Measurements from ENCODE around the gene SRPK2. TPM values are rescaled to one million over a fixed set of nuclear protein-coding genes. Genes with fewer than 3 reads are reported as not detected.
"Not testable (repeated sequence)": the region's sequence is repeated elsewhere in the genome, so short reads cannot be mapped to it uniquely, and the experiment has no call there.

Gene SRPK2
- total and polyA plus RNA-seq, 2 of the 8 experiments (the other 6 are each of a cell fraction or from before 2014, with no cell fraction given), result 10.0 to 47.1 TPM

GRCh38 chr7:105410774-105411173, 22.1 kb upstream of the SRPK2 start:
- H3K9me3 ChIP-seq (ENCODE audit: insufficient read depth in 2 of 2, low read depth in 1 of 2, low read length in 1 of 2); H3K4me3 ChIP-seq (ENCODE audit: extremely low read depth in 1 of 4, insufficient read depth in 2 of 4, low read depth in 3 of 4, low read length in 4 of 4); H3K27ac ChIP-seq (ENCODE audit: low read depth, low read length); H4K8ac ChIP-seq (ENCODE audit: extremely low read depth, insufficient read depth, low read length); H3K4me2 ChIP-seq (ENCODE audit: insufficient read depth in 1 of 2, low read depth in 2 of 2, low read length in 2 of 2); H3K56ac ChIP-seq (replicated peaks; ENCODE audit: insufficient read length, low read depth, low read length); H4K5ac ChIP-seq (ENCODE audit: insufficient read length, low read depth, low read length); H3K79me2 ChIP-seq (ENCODE audit: control insufficient read depth in 1 of 2, insufficient read depth in 2 of 2, low read length in 2 of 2); H3K4ac ChIP-seq (replicated peaks; ENCODE audit: insufficient read length, low read depth, low read length); H2BK120ac ChIP-seq (replicated peaks; ENCODE audit: low read depth, low read length); H2BK20ac ChIP-seq (ENCODE audit: low read length); POLR2A ChIA-PET (ENCODE audit: partially characterized antibody); DNase-seq (ENCODE audit: low read depth in 1 of 2, low spot score in 2 of 2); H2AK5ac ChIP-seq (ENCODE audit: low read depth, low read length); FAIRE-seq; H2AFZ ChIP-seq (ENCODE audit: low read length); H3K23ac ChIP-seq (ENCODE audit: insufficient read length); H2BK5ac ChIP-seq (ENCODE audit: low read depth, low read length); H2BK12ac ChIP-seq (ENCODE audit: low read depth, low read length); H3K14ac ChIP-seq (ENCODE audit: insufficient read length); H3K36me3 ChIP-seq (ENCODE audit: control insufficient read depth in 2 of 4, insufficient read depth in 4 of 4, low read length in 3 of 4); CTCF ChIA-PET (ENCODE audit: partially characterized antibody); H3K4me1 ChIP-seq (replicated peaks in 1 of 4; ENCODE audit: control insufficient read depth in 3 of 4, insufficient read depth in 4 of 4, low read length in 3 of 4); H3K23me2 ChIP-seq (ENCODE audit: low read depth, low read length); H4K20me1 ChIP-seq (replicated peaks in 1 of 2; ENCODE audit: control insufficient read depth in 1 of 2, insufficient read depth in 2 of 2, low read length in 2 of 2); H3K79me1 ChIP-seq (ENCODE audit: low read depth, low read length); H3K18ac ChIP-seq (ENCODE audit: extremely low read depth, low read length); H3K27me3 ChIP-seq (replicated peaks in 1 of 4; ENCODE audit: control insufficient read depth in 3 of 4, extremely low read depth in 1 of 4, insufficient read depth in 3 of 4, low read length in 3 of 4); H3K9ac ChIP-seq (replicated peaks in 1 of 4; ENCODE audit: extremely low read depth in 1 of 4, low read depth in 3 of 4, low read length in 3 of 4); H2BK15ac ChIP-seq (ENCODE audit: low read length); H4K91ac ChIP-seq (replicated peaks; ENCODE audit: insufficient read length, low read length): not testable (repeated sequence)
- WGBS, 2 experiments (ENCODE audit: extremely low coverage in 1 of 2, insufficient coverage in 1 of 2, insufficient read length in 1 of 2, insufficient replicate concordance in 2 of 2, low coverage in 1 of 2, low lambda C conversion rate in 2 of 2, missing lambda C conversion rate in 1 of 2), result 96% methylated on average over 5 of the region's 36 CpGs; no CpG with 5 or more reads in 1 of the 2 experiments

- H2BK12ac ChIP-seq (ENCODE audit: low read depth, low read length); H3K4ac ChIP-seq (replicated peaks; ENCODE audit: insufficient read length, low read depth, low read length); H3K23me2 ChIP-seq (ENCODE audit: low read depth, low read length); H3K27ac ChIP-seq (ENCODE audit: low read depth, low read length); DNase-seq (ENCODE audit: low read depth in 1 of 2, low spot score in 2 of 2); H4K8ac ChIP-seq (ENCODE audit: extremely low read depth, insufficient read depth, low read length); H3K18ac ChIP-seq (ENCODE audit: extremely low read depth, low read length); H3K27me3 ChIP-seq (replicated peaks in 1 of 4; ENCODE audit: control insufficient read depth in 3 of 4, extremely low read depth in 1 of 4, insufficient read depth in 3 of 4, low read length in 3 of 4); POLR2A ChIA-PET (ENCODE audit: partially characterized antibody); H3K14ac ChIP-seq (ENCODE audit: insufficient read length); H2BK15ac ChIP-seq (ENCODE audit: low read length); H4K91ac ChIP-seq (replicated peaks; ENCODE audit: insufficient read length, low read length); H3K56ac ChIP-seq (replicated peaks; ENCODE audit: insufficient read length, low read depth, low read length); H3K4me3 ChIP-seq (ENCODE audit: extremely low read depth in 1 of 4, insufficient read depth in 2 of 4, low read depth in 3 of 4, low read length in 4 of 4); H2AFZ ChIP-seq (ENCODE audit: low read length); H2AK5ac ChIP-seq (ENCODE audit: low read depth, low read length); H4K5ac ChIP-seq (ENCODE audit: insufficient read length, low read depth, low read length); H3K9ac ChIP-seq (replicated peaks in 1 of 4; ENCODE audit: extremely low read depth in 1 of 4, low read depth in 3 of 4, low read length in 3 of 4); H3K4me2 ChIP-seq (ENCODE audit: insufficient read depth in 1 of 2, low read depth in 2 of 2, low read length in 2 of 2); H3K23ac ChIP-seq (ENCODE audit: insufficient read length); H3K9me3 ChIP-seq (ENCODE audit: insufficient read depth in 2 of 2, low read depth in 1 of 2, low read length in 1 of 2); H3K36me3 ChIP-seq (ENCODE audit: control insufficient read depth in 2 of 4, insufficient read depth in 4 of 4, low read length in 3 of 4); H3K79me1 ChIP-seq (ENCODE audit: low read depth, low read length); H2BK5ac ChIP-seq (ENCODE audit: low read depth, low read length); H4K20me1 ChIP-seq (replicated peaks in 1 of 2; ENCODE audit: control insufficient read depth in 1 of 2, insufficient read depth in 2 of 2, low read length in 2 of 2); H3K79me2 ChIP-seq (ENCODE audit: control insufficient read depth in 1 of 2, insufficient read depth in 2 of 2, low read length in 2 of 2); H2BK20ac ChIP-seq (ENCODE audit: low read length); H3K4me1 ChIP-seq (replicated peaks in 1 of 4; ENCODE audit: control insufficient read depth in 3 of 4, insufficient read depth in 4 of 4, low read length in 3 of 4); FAIRE-seq; H2BK120ac ChIP-seq (replicated peaks; ENCODE audit: low read depth, low read length): not testable (repeated sequence)
- CTCF ChIA-PET (ENCODE audit: partially characterized antibody), result interaction anchor here (0.8 to 1.2 kb wide), 2 partner anchors 10 to 39 kb away, joined by 3 to 6 read pairs; no protein-coding TSS in a partner anchor
- WGBS, 2 experiments (ENCODE audit: extremely low coverage in 1 of 2, insufficient coverage in 1 of 2, insufficient read length in 1 of 2, insufficient replicate concordance in 2 of 2, low coverage in 1 of 2, low lambda C conversion rate in 2 of 2, missing lambda C conversion rate in 1 of 2), result 88% methylated on average over 2 of the region's 3 CpGs; no CpG with 5 or more reads in 1 of the 2 experiments
These were observed 21.1 kb upstream of the SRPK2 start for GRCh38 chr7:105409775-105410174.
